ENCODE data around the gene AKR1D1.
A peak's percentile ranks its signal among the peaks of the same experiment; 100 is the strongest.
"Not testable (repeated sequence)": the region's sequence is repeated elsewhere in the genome, so short reads cannot be mapped to it uniquely, and the experiment has no call there.

The AKR1D1 gene

DNA sequence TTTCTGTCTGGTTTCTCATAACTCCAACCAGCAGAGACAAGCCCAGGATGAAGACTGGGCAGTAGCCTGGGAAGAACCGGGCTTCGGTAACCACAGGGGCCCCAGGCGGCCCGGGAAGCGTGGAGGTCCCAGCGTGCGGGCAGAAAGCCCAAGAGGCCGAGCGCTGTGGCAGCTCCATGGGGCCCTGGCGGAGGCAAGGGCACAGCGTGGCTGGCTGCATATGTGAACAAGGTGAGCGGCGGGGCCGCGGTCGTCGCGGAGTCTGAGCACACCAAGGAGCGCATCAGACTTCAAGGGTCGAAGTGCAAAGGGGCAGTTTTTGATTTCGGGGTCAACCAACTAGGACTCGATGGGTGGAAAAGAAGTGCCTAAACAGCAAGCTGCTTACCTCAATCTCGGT is 45.9 kb downstream of the AKR1D1 start:
- DNase-seq (ENCODE audit: low read depth, low spot score) = no peak

DNA sequence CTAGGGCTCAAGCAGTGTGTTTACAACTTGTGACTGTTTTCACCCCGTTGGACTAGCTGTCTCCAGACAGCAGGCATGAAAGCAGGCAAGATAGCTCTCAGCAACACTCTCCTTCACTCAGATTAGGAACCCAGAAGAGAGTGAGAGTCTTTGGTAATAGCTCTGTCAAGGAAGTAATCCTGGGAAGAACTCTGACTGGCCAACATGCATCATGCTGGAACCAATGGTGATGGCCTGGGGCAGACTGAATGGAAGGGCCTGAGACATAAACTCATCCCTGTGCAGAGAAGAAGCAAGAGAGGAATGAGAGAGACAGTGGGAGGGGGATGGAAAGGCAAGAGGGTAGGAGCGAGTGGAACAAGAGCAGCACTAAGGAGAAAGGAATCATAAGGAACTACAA is 48.9 kb downstream of the AKR1D1 start:
- DNase-seq (ENCODE audit: low read depth, low spot score) = peak; percentile 55

DNA sequence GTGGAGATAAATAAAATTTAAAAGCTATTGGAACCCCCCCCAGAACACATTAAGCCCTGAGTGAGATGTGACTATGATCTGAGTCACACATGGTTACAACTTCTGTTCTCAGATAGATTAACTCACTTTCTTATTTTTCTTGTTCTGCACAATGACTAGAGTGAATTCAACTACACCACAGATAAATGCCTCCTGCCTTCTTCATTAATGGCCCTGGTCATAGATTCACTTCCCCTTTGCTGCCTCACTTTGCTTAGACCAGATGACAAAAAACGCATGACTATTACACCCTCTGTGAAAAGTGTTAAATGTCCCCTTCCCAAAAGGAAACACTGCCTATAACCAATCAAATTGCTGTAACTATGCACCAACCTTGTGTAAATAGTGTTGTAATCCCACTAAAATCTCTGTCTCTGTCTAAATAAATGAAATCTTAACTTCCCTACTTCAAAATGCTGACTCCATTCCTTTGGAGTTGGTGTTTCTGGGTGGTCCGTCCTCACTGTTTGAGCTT is 49.4 kb downstream of the AKR1D1 start:
- no peak for DNase-seq (ENCODE audit: low read depth, low spot score)

DNA sequence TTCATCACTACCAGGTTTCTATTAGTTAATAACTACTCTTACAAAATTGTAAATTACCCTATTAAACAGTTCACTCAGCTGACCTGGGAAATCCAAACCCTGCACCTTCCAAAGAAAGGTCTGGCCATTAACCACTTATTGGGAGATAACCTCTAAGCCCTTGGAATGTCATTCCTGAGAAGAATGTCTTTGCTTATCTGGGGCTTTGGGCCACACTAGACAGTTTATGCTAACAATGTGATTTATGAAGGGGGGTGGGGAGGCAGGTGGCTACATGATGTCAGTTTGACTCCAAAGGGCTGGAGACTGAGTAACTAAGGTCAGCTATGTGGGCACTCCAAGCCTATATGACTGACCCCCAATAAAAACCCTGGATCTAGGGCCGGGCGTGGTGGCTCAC is 50.7 kb downstream of the AKR1D1 start:
- peak; percentile 56 for DNase-seq (ENCODE audit: low read depth, low spot score)

DNA sequence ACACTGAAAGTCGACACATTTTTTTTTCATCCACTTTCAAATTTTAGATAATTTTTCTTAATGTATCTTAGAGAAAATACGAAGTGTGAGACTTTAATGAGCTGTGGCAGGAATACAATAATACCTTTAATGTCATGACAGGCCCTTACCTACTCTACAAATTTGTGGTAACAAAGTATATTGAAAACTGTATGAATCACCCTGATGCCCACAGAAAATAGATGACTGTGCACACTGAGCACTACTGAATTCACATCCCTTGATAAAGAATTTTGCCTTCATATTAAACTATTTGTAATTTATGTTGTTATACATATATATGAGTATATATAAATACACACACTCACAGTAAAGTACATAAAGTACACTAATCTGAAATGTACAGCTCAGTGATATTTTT is 51.7 kb downstream of the AKR1D1 start:
- no peak for DNase-seq (ENCODE audit: low read depth, low spot score)

DNA sequence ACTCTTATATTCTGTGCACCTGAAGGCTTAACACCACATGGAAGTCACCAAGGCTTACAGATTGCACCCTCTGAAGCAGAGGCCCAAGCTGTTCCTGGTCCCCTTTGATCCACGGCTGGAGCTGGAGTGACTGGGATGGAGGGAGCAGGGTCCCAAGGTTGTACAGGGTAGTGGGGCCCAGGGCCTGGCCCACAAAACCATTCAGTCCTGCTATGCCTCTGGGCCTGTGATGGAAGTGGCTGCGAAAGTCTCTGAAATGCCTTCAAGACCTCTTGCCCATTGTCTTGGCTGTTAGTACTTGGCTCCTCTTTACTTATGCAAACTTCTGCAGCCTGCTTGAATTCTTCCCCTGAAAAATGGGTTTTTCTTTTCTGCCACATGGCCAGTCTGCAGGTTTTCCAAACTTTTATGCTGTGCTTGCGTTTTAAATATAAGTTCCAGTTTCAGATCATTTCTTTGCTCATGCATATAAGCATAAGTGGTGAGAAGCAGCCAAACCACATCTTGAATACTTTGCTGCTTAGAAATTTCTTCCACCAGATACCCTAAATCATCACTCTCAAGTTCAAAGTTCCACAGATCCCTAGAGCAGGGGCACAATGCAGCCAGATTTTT is 53.4 kb downstream of the AKR1D1 start:
- no peak for DNase-seq (ENCODE audit: low read depth, low spot score)

DNA sequence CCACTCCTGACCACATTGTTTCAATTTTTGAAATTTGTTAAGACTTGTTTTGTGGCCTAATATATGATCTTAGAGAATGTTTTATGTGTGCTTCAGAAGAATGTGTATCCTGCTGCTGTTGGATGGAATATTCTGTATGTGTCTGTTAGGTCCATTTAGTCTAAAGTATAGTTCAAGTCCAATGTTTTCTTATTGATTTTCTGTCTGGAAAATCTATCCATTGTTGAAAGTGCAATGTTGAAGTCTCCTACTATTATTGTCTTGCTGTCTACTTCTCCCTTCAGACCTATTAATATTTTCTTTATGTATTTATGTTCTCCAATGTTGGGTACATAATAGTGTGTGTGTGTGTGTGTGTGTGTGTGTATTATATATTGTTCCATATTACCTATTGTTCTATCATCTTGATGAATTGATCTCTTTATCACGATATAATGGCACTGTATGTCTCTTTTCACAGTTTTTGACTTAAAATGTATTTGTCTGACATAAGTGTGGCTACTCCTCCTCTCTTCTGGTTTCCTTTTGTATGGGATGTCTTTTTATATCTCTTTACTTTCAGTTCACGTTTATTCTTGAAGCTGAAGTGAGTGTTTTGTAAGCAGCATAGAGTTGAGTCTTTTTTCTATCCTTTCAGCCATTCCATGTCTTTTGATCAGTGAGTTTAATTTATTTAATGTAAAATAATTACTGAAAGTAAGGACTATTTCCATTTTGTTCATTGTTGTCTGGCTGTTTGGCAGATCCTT is 61.3 kb downstream of the AKR1D1 start:
- no peak for DNase-seq (ENCODE audit: low read depth, low spot score)

DNA sequence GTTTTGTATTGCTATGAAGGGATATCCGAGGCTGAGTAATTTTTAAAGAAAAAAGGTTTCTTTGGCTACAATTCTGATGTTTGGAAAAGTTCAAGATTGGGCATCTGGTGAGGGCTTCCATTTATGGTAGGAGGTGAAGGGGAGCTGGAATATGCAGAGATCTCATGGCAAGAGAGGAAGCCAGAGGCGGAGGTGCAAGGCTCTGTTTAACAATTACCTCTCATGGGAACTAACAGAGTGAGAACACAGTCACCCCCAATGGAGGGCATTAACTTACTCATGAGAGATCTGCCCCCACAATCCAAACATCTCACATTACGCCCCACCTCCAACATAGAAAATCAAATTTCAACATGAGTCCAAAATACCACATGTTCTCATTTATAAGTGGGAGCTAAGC is 62.0 kb downstream of the AKR1D1 start:
- no peak for DNase-seq (ENCODE audit: low read depth, low spot score)

DNA sequence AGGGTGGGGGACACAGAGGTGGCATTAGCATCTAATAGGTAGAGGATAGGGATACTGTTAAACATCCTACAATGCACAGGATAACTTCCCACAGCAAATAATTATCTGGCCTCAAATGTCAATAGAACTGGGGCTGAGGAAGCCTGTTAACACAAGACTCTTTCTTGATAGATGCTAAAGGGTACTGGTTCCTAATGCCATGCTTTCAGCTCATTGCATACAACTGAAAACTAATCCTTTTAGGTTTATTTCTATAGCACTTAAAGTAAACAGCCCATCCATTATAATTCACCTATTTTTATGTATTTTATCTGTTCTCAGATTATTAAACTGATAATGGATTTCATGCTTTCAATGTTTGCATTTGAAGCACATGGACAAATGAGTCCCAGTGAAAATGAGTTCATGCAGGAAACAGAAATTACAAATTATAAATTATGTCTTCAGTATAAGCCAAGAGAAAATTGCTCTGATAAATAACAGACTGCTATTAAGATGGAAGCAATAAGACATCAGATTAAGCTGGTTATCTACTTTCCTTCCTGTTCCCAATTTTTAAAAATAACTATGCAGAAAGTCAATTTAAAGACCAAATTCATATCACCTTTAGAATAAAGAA is 66.4 kb downstream of the AKR1D1 start:
- no peak for DNase-seq (ENCODE audit: low read depth, low spot score)

DNA sequence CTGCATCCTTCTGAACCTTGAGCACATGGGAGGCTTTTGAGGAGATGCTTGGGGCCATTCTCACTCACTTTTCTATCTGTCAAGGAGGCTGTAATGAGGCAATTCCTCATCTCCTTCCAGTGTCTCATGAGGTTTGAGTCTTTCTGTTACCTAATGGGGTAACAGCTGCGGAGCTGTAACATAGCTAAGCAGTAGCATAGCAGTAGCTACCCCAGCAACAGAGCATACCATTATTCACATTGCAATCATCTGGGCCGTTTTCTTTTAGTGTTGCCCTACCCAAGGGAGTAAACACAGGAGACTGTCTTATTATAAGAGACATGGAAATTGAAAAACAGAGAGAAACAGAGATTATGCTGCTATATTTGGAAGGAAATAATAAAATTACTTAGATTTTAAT is 68.7 kb downstream of the AKR1D1 start:
- DNase-seq (ENCODE audit: low read depth, low spot score) = no peak

DNA sequence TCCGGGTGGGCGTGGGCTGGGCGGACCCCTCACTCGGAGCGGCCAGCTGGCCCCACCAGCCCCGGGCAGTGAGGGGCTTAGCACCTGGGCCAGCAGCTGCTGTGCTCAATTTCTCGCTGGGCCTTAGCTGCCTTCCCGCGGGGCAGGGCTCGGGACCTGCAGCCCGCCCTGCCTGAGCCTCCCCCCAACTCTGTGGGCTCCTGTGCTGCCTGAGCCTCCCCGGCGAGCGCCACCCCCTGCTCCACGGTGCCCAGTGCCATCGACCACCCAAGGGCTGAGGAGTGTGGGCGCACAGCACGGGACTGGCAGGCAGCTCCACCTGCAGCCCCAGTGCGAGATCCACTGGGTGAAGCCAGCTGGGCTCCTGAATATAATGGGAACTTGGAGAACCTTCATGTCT is 70.0 kb downstream of the AKR1D1 start:
- not testable (repeated sequence) for DNase-seq (ENCODE audit: low read depth, low spot score)

DNA sequence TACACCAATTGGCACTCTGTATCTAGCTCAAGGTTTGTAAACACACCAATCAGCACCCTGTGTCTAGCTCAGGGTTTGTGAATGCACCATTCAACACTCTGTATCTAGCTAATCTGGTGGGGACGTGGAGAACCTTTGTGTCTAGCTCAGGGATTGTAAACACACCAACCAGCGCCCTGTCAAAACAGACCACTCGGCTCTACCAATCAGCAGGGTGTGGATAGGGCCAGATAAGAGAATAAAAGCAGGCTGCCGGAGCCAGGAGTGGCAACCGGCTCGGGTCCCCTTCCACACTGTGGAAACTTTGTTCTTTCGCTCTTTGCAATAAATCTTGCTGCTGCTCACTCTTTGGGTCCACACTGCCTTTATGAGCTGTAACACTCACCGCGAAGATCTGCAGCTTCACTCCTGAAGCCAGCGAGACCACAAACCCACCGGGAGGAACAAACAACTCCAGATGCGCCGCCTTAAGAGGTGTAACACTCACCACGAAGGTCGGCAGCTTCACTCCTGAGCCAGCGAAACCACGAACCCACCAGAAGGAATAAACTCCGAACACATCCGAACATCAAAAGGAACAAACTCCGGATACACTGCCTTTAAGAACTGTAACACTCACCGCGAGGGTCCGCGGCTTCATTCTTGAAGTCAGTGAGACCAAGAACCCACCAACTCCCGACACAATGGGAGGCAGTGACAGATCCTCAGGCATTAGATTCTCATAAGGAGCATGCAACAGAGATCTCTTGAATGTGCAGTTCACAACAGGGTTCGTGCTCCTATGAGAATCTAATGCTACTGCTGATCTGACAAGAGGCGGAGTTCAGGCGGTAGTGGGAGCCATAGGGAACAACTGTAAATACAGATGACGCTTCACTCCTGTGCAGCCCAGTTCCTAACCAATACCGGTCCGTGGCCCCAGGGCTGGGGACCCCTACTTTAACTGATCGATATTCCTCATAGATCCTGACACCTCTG is 70.8 kb downstream of the AKR1D1 start:
- DNase-seq (ENCODE audit: low read depth, low spot score) = not testable (repeated sequence)

DNA sequence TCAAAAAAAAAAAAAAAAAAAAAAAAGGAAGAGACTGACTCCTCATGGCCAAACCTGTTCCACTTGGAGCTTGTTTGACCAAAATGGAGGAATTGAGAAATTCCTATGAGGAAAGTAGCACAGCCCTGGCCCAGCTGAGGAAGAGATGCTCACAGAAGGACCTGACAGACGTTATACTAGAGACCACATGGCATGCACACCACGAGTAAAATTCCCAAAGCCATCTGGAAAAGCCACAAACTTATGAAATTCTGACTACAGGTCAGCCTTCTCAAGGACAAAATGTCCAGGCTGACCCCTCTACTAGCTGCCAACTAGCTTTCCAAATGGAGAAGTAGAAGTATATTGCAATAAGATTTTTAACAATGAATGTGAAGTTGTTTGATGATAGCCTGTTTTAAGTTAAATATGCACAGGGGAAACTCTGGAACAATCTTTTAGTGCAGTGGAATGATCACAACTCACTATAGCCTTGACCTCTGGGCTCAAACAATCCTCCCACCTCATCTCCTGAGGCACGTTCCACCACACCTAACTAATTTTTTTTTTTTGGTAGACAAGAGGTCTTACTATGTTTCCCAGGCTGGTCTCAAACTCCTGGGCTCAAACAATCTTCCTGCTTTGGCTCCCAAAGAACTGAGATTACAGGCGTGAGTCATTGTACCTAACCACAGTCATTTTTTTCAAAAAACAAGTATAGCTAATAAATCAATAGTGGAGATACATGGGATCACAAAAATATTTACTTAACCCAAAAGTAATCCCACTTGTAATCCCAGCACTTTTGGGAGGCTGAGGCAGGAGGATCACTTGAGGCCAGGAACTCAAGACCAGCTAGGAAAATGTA is 75.7 kb downstream of the AKR1D1 start:
- no peak for DNase-seq (ENCODE audit: low read depth, low spot score)

DNA sequence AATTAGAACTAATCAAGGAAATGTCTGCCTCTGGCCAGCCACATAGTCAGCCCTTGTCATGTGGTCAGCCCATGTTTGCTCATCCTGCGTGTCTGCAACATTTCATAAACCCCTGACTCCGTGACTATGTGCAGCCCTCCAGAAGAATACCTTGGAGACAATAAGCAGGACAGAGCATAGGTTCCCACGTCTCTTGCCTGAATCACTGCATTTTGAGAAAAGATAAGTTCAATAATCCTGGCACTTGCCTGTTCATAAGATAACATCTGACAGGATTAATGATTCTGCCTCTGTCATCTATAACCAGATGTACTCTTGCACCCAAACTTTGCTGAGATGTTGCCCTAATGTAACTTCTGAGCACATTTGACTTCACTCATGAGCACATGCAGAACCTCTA is 78.4 kb downstream of the AKR1D1 start:
- DNase-seq (ENCODE audit: low read depth, low spot score) = no peak

DNA sequence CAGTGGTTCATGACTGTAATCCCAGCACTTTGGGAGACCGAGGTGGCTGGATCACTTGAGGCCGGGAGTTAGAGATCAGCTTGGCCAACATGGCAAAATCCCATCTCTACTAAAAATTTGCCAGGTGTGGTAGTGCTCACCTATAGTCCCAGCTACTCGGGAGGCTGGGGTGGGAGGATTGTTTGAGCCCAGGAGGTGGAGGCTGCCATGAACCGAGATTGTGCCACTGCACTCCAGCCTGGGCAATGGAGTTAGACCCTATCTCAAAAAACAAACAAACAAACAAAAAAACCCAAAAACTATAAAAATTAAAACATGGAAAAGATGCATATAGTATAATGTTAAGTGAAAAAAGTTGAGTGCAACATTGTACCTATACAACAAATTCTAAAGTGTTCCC is 81.4 kb downstream of the AKR1D1 start:
- no peak for DNase-seq (ENCODE audit: low read depth, low spot score)

DNA sequence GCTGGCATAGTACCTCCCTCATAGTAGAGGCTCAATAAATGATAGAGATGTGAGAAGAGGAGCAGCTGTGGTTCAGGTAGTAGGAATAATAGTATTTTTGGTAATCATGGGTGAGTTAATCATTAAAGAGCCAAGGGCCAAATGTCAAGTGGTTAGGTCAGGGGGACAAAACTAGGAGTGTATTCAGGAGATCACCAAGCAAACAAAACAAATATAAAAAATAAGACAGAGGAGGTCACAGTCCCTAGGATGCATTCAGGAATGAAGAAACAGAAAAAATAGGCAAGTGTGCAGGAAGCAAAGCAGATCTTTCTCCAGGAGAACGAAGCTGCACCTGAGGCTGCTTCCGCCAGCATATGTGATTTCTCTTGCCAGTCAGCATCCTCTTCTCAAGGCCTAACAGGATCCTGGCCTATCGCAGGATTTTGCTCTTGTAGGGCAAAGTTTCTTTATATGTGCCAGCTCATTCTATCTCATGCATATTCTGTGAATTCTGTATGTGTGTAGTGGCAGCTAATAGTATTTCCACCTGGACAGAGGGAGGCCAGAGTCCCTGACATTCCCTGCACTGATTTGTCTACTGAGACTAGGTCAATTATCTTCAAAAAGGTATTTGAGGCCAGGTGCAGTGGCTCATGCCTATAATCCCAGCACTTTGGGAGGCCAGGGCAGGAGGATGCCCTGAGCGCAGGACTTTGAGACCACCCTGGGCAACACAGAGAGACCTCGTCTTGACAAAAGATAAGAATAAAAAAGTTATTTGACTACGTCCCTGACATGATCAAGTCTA is 82.7 kb downstream of the AKR1D1 start:
- DNase-seq (ENCODE audit: low read depth, low spot score) = no peak

DNA sequence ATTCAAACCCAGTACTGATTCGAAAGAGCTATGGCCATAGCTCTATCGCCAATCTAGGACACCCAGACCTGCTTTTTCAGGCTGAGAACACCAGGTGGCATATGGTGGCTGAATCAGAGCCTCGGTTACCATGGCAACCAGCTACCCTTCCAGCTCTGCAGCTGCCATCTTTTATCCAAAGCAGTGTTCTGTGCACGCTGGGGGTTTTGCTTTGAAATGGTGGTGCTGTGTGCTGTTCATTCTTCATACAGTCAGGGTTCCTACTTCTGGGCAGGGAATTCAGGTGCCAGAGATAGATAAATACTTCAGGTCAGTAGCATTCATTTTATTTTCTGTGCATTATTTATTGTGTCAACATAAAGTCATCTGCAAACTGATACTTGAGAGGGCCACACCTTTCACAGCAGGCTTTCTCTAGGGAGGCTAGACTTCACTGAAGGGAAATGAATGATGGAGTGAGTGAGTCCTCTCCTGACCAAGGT is 85.4 kb downstream of the AKR1D1 start:
- DNase-seq (ENCODE audit: low read depth, low spot score) = peak; percentile 95

DNA sequence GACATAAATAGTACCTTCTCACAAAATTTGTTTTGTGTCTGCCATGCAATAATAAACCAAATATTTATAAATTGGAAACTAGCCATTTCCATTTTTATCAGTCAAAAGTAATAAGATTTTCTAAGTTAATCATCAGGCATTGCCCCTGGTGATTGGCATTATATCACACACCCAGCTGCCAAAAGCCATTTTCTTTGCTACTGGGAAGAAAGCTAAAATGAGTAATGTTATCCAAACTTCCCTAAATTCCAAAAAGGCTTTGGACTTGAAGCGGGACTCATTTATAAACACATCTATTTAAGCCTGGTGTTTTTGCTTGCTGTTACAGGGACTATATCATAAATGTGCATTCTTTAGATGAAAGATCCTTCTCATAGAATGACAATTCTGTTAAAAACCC is 86.0 kb downstream of the AKR1D1 start:
- no peak for DNase-seq (ENCODE audit: low read depth, low spot score)

DNA sequence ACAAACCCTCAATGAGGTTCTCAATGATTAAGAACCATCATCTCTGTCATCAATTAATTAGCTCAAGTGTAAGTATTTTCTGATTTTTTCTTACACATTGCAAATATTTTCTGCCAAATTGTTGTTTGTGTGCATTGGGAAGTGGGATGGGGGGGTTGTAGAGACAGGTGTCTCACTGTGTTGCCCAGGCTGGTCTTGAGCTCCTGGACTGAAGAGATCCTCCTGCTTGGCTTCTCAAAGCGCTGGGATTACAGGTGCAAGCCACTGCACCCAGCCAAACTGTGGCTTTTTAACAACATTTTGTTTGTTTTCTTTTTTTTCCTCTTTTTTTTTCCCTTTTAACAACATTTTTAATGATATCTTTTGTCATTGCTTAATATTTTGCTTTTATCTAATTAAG is 87.5 kb downstream of the AKR1D1 start:
- no peak for DNase-seq (ENCODE audit: low read depth, low spot score)

DNA sequence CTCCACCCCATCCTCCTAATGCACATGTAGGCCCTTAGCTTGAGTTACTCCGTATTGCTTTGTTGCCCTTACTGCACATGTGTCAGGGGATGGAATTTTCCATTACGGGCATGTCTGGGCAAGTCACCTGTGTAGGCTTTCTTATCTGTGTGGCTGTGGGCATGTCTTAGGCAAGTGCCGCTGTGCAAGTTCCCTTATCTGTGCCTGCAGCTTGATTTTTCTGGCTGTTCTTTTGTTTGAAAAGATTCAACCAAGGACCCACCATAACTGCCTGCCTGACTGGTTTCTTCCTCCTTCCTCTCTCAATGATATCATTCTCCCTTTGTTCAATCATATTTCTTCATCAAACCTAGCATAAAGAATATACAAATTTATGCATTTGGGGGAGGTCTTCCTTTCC is 88.5 kb downstream of the AKR1D1 start:
- no peak for DNase-seq (ENCODE audit: low read depth, low spot score)

Measured in ELF-1 (cell line).